ENCODE data around the gene FBXO31. TPM values are rescaled to one million over a fixed set of nuclear protein-coding genes. Genes with fewer than 3 reads are reported as not detected.

FBXO31 gene
- total RNA-seq, 1 donor from 2014 or later, result 30.6 TPM

GRCh38 chr16:87338155-87338765, 45.3 kb downstream of the FBXO31 start:
- H3K27me3 Mint-ChIP-seq (ENCODE audit: low read depth), result no peaks in the 10 kb centered on the region
- no peaks in the 10 kb centered on the region for H3K9me3 Mint-ChIP-seq (ENCODE audit: low read depth)
- no peak for TF ChIP-seq CTCF (IDR thresholded peaks at IDR 0.05)
- no peak overlapping the region for H3K4me3 Mint-ChIP-seq (ENCODE audit: unreplicated experiment)
- H3K27ac Mint-ChIP-seq (ENCODE audit: unreplicated experiment), result no peak overlapping the region
- peaks cover 3% of the 10 kb centered on the region for H3K4me1 Mint-ChIP-seq (ENCODE audit: low read depth)
- H3K36me3 Mint-ChIP-seq (ENCODE audit: low read depth), result peaks cover 24% of the 10 kb centered on the region
- no peak for DNase-seq (ENCODE audit: low spot score)

GRCh38 chr16:87337262-87337771, 46.3 kb downstream of the FBXO31 start:
- peak; percentile 68 for DNase-seq (ENCODE audit: low spot score)
- H3K27me3 Mint-ChIP-seq (ENCODE audit: low read depth), result no peaks in the 10 kb centered on the region
- H3K9me3 Mint-ChIP-seq (ENCODE audit: low read depth), result no peaks in the 10 kb centered on the region
- peaks cover 8% of the 10 kb centered on the region for H3K4me1 Mint-ChIP-seq (ENCODE audit: low read depth)
- H3K27ac Mint-ChIP-seq (ENCODE audit: unreplicated experiment), result no peak overlapping the region
- TF ChIP-seq CTCF (IDR thresholded peaks at IDR 0.05), result no peak
- H3K36me3 Mint-ChIP-seq (ENCODE audit: low read depth), result peaks cover 20% of the 10 kb centered on the region
- H3K4me3 Mint-ChIP-seq (ENCODE audit: unreplicated experiment), result no peak overlapping the region

GRCh38 chr16:87336434-87337240, 46.9 kb downstream of the FBXO31 start:
- H3K27ac Mint-ChIP-seq (ENCODE audit: unreplicated experiment), result no peak overlapping the region
- DNase-seq (ENCODE audit: low spot score), result peak; percentile 44

GRCh38 chr16:87335625-87336433, 47.7 kb downstream of the FBXO31 start:
- Mint-ChIP-seq H3K27ac (ENCODE audit: unreplicated experiment) (no peak overlapping the region), H3K9me3 (ENCODE audit: low read depth) (no peaks in the 10 kb centered on the region), H3K27me3 (ENCODE audit: low read depth) (no peaks in the 10 kb centered on the region), H3K36me3 (ENCODE audit: low read depth) (peaks cover 21% of the 10 kb centered on the region), H3K4me1 (ENCODE audit: low read depth) (peaks cover 7% of the 10 kb centered on the region), H3K4me3 (ENCODE audit: unreplicated experiment) (no peak overlapping the region)
- DNase-seq (ENCODE audit: low spot score), result peak; percentile 67
- TF ChIP-seq CTCF (IDR thresholded peaks at IDR 0.05), result no peak

More at GRCh38 chr16:87336434-87337240, 46.9 kb downstream of the FBXO31 start:
- H3K27me3 Mint-ChIP-seq (ENCODE audit: low read depth), result no peaks in the 10 kb centered on the region
- H3K36me3 Mint-ChIP-seq (ENCODE audit: low read depth), result peaks cover 19% of the 10 kb centered on the region
- no peak for TF ChIP-seq CTCF (IDR thresholded peaks at IDR 0.05)
- peaks cover 9% of the 10 kb centered on the region for H3K4me1 Mint-ChIP-seq (ENCODE audit: low read depth)
- no peak overlapping the region for H3K4me3 Mint-ChIP-seq (ENCODE audit: unreplicated experiment)
- H3K9me3 Mint-ChIP-seq (ENCODE audit: low read depth), result no peaks in the 10 kb centered on the region
